WI38 (cell line): ENCODE results near the gene ASCC1.

Source experiments
- H3K4me3 ChIP-seq: 2 replicates; pipeline ENCODE4 v1.5.1; 2011; ENCODE audit warnings: low read depth, mild to moderate bottlenecking, control low read depth, low read length
- CTCF ChIP-seq: IDR thresholded peaks from 2 replicates; pipeline ENCODE4 v1.5.1; 2012; ENCODE audit warnings: low read depth, mild to moderate bottlenecking, control low read depth, low read length

The ASCC1 gene

GRCh38 chr10:72235544-72236279, 19.6 kb upstream of the ASCC1 start:
- H3K4me3 ChIP-seq: no peak overlapping the region
- TF ChIP-seq CTCF: no peak

- no peak overlapping the region for H3K4me3 ChIP-seq
- TF ChIP-seq CTCF: no peak
Observed at GRCh38 chr10:72234560-72235095, 18.6 kb upstream of the ASCC1 start.

GRCh38 chr10:72233621-72234020, 17.5 kb upstream of the ASCC1 start:
- no peak overlapping the region for H3K4me3 ChIP-seq
- TF ChIP-seq CTCF: no peak

GRCh38 chr10:72229261-72230251, 13.5 kb upstream of the ASCC1 start:
- H3K4me3 ChIP-seq: no peak overlapping the region
- no peak for TF ChIP-seq CTCF

- no peak overlapping the region for H3K4me3 ChIP-seq
Observed at GRCh38 chr10:72228318-72228751, 12.3 kb upstream of the ASCC1 start.

GRCh38 chr10:72227826-72228225, 11.8 kb upstream of the ASCC1 start:
- TF ChIP-seq CTCF: no peak
- no peak overlapping the region for H3K4me3 ChIP-seq

More at GRCh38 chr10:72228318-72228751, 12.3 kb upstream of the ASCC1 start:
- TF ChIP-seq CTCF: no peak
